ENCODE measurements around the gene OR2T8. TPM values are rescaled to one million over a fixed set of nuclear protein-coding genes. Genes with fewer than 3 reads are reported as not detected.

The OR2T8 gene, protein sequence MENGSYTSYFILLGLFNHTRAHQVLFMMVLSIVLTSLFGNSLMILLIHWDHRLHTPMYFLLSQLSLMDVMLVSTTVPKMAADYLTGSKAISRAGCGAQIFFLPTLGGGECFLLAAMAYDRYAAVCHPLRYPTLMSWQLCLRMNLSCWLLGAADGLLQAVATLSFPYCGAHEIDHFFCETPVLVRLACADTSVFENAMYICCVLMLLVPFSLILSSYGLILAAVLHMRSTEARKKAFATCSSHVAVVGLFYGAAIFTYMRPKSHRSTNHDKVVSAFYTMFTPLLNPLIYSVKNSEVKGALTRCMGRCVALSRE
- total RNA-seq: not detected

DNA sequence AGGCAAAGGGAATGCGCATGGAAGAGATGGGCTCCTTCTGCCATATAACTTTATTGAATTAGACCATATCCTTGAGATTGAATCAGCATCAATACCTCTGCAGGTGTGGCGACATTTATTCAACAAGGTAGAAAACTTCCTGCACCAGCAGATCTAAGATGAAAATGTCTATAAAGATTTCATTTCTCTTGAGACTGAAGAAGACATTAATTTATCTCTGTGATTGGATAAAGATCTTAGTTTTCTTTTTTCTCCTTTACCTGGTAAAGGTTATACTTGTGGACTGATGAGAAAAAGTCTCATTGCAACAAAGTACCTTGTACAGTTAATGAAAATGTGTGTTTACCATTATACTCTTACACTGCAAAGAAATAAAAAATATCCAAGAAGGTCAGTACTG lies at the start of gene OR2T8:
TSS of gene OR2T8 (plus strand) at position 301 of the 400 bp plus-strand sequence. CDS start 766 bp downstream, outside the sequence.
- ATAC-seq (no peak), DNase-seq (no peak)
- POLR2A ChIA-PET: no interaction called here
- H3K9me3 Mint-ChIP-seq (ENCODE audit: insufficient read depth): no peaks in the 10 kb centered on the region
- H3K36me3 Mint-ChIP-seq (ENCODE audit: low read depth): no peaks in the 10 kb centered on the region
- no peak within 1 kb of the TSS for H3K4me3 Mint-ChIP-seq
- CTCF ChIA-PET: no interaction called here
- H3K27me3 Mint-ChIP-seq (ENCODE audit: low read depth): no peaks in the 10 kb centered on the region
- no peak within 1 kb of the TSS for H3K27ac Mint-ChIP-seq
- H3K4me1 Mint-ChIP-seq (ENCODE audit: low read depth): no peaks in the 10 kb centered on the region

- H3K36me3 Mint-ChIP-seq (ENCODE audit: low read depth): no peaks in the 10 kb centered on the region
- H3K27ac Mint-ChIP-seq: no peak overlapping the region
- H3K27me3 Mint-ChIP-seq (ENCODE audit: low read depth): no peaks in the 10 kb centered on the region
- ChIA-PET CTCF (no interaction called here), POLR2A (no interaction called here)
- H3K4me1 Mint-ChIP-seq (ENCODE audit: low read depth): no peaks in the 10 kb centered on the region
- no peak for DNase-seq
- no peaks in the 10 kb centered on the region for H3K9me3 Mint-ChIP-seq (ENCODE audit: insufficient read depth)
- no peak for ATAC-seq
- H3K4me3 Mint-ChIP-seq: no peak overlapping the region
Measured at GRCh38 chr1:247883346-247883745, 36.7 kb upstream of the OR2T8 start.

DNA sequence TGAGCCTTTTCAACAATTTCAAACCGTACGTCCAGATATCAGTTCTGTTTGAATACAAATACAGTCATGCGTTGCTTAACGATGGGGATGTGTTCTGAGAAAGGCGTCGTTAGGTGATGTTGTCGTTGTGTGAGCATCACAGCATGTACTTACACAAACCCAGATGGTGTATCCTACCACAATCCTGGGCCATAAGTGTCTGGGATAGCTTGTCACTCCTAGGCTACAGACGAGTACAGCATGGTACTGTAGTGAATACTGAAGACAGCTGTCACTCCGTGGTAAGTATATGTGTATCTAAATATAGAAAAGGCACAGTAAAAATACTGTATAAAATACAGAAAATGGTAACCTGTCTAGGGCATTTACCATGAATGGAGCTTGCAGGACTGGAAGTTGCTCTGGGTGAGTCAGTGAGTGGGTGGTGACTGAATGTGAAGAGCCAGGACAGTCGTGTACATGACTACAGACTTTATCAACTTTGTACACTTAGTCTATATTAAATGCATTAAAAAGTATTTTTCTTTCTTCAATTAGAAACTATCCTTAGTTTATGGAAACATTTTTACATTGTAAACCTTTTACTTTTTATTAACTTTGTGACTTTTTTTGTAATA lies 35.1 kb upstream of the OR2T8 start:
- DNase-seq (no peak), ATAC-seq (no peak)
- ChIA-PET CTCF (no interaction called here), POLR2A (no interaction called here)
- H3K36me3 Mint-ChIP-seq (ENCODE audit: low read depth): no peaks in the 10 kb centered on the region
- no peaks in the 10 kb centered on the region for H3K27me3 Mint-ChIP-seq (ENCODE audit: low read depth)
- H3K4me1 Mint-ChIP-seq (ENCODE audit: low read depth): no peaks in the 10 kb centered on the region
- H3K27ac Mint-ChIP-seq: no peak overlapping the region
- H3K4me3 Mint-ChIP-seq: no peak overlapping the region
- H3K9me3 Mint-ChIP-seq (ENCODE audit: insufficient read depth): no peaks in the 10 kb centered on the region

DNA sequence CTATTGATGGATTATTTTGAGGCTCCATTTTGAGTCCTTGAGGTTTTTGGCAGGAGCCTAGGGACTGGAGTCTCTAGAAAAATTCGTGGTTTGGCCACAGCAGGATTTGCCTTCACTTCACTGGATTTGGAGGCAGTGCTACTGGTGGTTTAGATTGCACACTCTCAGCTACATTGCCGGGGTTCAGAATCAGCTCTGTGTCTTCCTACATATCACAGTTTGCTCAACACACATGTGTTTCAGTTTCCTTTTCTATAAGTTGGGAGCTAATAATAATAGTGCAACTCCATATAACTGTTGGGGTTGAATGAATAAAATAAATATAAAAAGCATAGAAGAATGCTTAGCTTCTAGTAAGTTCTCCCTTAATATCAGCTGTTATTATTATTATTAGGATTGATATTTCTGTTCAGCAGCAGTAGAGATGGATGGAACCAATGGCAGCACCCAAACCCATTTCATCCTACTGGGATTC lies 24.9 kb upstream of the OR2T8 start, which contains the start of gene OR2W3:
TSS of gene OR2W3 (plus strand) at position 425 of the 475 bp plus-strand sequence. CDS start at position 425, 0 bp downstream.
- no peak for DNase-seq
- Mint-ChIP-seq H3K36me3 (ENCODE audit: low read depth) (peaks cover 2% of the 10 kb centered on the region), H3K27me3 (ENCODE audit: low read depth) (no peaks in the 10 kb centered on the region), H3K4me1 (ENCODE audit: low read depth) (no peaks in the 10 kb centered on the region), H3K9me3 (ENCODE audit: insufficient read depth) (peaks cover 13% of the 10 kb centered on the region), H3K27ac (no peak within 1 kb of the TSS), H3K4me3 (no peak within 1 kb of the TSS)
- ChIA-PET CTCF (no interaction called here), POLR2A (no interaction called here)
- ATAC-seq: no peak

- H3K36me3 Mint-ChIP-seq (ENCODE audit: low read depth): peaks cover 2% of the 10 kb centered on the region
- peaks cover 13% of the 10 kb centered on the region for H3K9me3 Mint-ChIP-seq (ENCODE audit: insufficient read depth)
- ATAC-seq (no peak), DNase-seq (no peak)
- no peaks in the 10 kb centered on the region for H3K4me1 Mint-ChIP-seq (ENCODE audit: low read depth)
- no peak overlapping the region for H3K4me3 Mint-ChIP-seq
- POLR2A ChIA-PET: no interaction called here
- CTCF ChIA-PET: no interaction called here
- H3K27me3 Mint-ChIP-seq (ENCODE audit: low read depth): no peaks in the 10 kb centered on the region
- H3K27ac Mint-ChIP-seq: no peak overlapping the region
Measured at GRCh38 chr1:247895976-247896375, 24.1 kb upstream of the OR2T8 start.

DNA sequence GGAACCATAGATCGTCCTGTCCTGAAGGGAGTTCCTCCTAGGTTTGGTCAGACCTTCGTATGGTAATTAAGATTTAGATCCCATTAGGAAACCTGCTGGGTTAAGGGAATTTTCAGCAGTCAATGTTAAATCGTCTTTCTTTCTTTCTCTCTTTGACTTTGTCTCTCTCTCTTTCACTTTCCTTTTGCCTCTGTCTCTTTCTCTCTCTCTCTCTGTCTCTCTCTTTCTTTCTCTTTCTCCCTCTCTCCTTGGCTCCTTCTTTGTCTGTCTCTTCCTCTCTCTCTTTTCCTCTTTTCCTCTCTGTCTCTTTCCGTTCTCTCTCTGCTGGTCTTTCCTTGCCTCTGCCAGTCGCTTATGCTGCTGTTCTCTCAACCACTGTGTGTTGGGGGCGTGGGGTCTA lies 15.9 kb upstream of the OR2T8 start:
- POLR2A ChIA-PET: no interaction called here
- Mint-ChIP-seq H3K4me3 (no peak overlapping the region), H3K9me3 (ENCODE audit: insufficient read depth) (peaks cover 5% of the 10 kb centered on the region), H3K36me3 (ENCODE audit: low read depth) (peaks cover 5% of the 10 kb centered on the region), H3K27me3 (ENCODE audit: low read depth) (peaks cover 3% of the 10 kb centered on the region), H3K27ac (no peak overlapping the region), H3K4me1 (ENCODE audit: low read depth) (peaks cover 32% of the 10 kb centered on the region)
- CTCF ChIA-PET: no interaction called here
- ATAC-seq (no peak), DNase-seq (no peak)

DNA sequence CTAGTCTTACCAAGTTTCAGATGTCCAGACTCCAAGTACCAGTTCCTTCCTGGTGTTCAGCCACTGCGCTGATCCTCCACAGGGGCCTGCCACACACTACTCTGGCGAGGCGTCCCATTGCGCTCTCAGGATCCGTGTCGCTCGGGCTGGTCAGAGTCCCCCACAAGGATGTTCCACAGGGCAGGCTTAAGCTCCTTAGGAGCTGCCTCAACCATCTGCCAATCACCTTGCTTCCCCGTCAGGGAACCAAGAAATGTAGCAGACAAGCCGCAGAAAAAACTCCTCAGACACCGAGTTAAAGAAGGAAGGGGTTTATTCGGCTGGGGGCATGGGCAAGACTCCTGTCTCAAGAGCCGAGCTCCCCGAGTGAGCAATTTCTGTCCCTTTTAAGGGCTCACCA lies 14.9 kb upstream of the OR2T8 start:
- no peak overlapping the region for H3K4me3 Mint-ChIP-seq
- POLR2A ChIA-PET: no interaction called here
- CTCF ChIA-PET: no interaction called here
- H3K36me3 Mint-ChIP-seq (ENCODE audit: low read depth): peaks cover 5% of the 10 kb centered on the region
- ATAC-seq (no peak), DNase-seq (no peak)
- H3K4me1 Mint-ChIP-seq (ENCODE audit: low read depth): peaks cover 32% of the 10 kb centered on the region
- no peaks in the 10 kb centered on the region for H3K9me3 Mint-ChIP-seq (ENCODE audit: insufficient read depth)
- peaks cover 3% of the 10 kb centered on the region for H3K27me3 Mint-ChIP-seq (ENCODE audit: low read depth)
- H3K27ac Mint-ChIP-seq: no peak overlapping the region

DNA sequence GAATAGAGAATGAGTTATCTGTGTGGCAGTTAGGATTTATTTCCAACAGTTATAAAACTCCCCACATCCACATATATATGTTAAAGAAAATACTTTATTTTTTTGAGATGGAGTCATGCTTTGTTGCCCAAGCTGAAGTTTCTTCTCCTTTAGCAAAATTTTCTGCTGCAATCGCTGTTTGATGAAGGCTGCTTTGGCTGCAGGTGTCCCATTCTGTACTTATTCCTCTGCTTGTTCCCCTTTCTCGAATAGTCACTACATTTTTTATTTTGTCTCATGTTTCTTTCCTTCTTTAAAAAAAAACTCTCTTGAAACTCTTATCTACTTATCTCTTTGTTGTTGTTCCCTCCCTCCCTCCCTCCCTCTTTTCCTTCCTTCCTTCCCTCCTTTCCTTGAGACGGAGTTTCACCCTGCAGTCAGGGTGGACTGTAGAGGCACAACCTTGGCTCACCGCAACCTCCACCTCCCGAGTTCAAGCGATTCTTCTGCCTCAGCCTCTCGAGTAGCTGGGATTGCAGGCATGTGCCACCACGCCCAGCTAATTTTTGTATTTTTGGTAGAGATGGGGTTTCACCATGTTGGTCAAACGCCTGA lies 14.0 kb upstream of the OR2T8 start:
- ATAC-seq (peak; percentile 56), DNase-seq (no peak)
- POLR2A ChIA-PET: no interaction called here
- H3K9me3 Mint-ChIP-seq (ENCODE audit: insufficient read depth): no peaks in the 10 kb centered on the region
- peaks cover 5% of the 10 kb centered on the region for H3K36me3 Mint-ChIP-seq (ENCODE audit: low read depth)
- H3K4me1 Mint-ChIP-seq (ENCODE audit: low read depth): peaks cover 32% of the 10 kb centered on the region
- H3K27ac Mint-ChIP-seq: peak overlapping the region; percentile 79
- peaks cover 3% of the 10 kb centered on the region for H3K27me3 Mint-ChIP-seq (ENCODE audit: low read depth)
- CTCF ChIA-PET: no interaction called here
- H3K4me3 Mint-ChIP-seq: peak overlapping the region; percentile 72

DNA sequence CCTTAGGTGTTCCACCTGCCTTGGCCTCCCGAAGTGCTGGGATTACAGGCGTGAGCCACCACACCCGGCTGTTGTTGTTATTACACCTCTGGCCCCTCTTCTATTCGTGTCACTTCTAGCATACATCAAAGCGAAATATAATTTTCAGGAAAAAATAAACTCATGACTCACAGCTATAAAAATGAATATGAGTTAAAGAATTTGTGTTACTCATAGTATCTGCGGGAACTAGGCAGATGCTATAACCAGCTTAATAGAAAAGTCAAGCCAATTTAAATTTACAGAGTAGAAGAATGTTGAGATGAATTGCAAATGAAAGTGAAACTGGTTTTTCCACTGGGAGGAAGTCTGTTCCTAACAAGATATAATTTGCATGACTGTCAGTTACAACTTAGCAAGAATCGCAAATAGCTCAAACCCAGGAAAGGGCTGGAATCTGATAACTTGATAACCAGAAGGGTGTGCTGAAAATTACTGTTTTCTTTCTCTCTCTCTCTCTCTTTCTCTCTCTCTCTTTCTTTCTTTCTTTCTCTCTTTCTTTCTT lies 13.5 kb upstream of the OR2T8 start:
- Mint-ChIP-seq H3K36me3 (ENCODE audit: low read depth) (peaks cover 5% of the 10 kb centered on the region), H3K27ac (peak overlapping the region; percentile 79), H3K4me1 (ENCODE audit: low read depth) (peaks cover 32% of the 10 kb centered on the region), H3K9me3 (ENCODE audit: insufficient read depth) (no peaks in the 10 kb centered on the region), H3K27me3 (ENCODE audit: low read depth) (peaks cover 3% of the 10 kb centered on the region), H3K4me3 (peak overlapping the region; percentile 72)
- ATAC-seq (peak; percentile 78), DNase-seq (no peak)
- CTCF ChIA-PET: no interaction called here
- POLR2A ChIA-PET: no interaction called here

DNA sequence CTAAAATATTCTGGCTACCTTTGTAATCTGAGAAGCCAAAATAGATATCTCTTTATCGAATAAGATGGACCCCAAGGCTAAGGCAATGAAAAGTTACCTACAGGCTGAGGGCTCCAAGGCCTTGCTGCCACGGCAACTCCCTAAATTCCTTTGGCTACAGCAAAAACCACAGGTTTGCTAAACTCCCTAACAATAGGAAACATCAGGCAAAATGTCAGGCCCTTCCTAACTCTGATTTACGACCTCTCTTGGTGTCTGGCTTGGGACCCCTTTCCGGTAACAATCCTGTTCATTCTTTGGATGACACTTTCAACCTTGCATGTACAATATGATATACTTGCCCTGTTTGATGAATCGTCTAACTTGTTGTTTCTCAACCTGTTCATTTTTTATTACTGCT lies 11.3 kb upstream of the OR2T8 start:
- ChIA-PET POLR2A (no interaction called here), CTCF (no interaction called here)
- Mint-ChIP-seq H3K27me3 (ENCODE audit: low read depth) (peaks cover 3% of the 10 kb centered on the region), H3K4me3 (no peak overlapping the region), H3K27ac (no peak overlapping the region), H3K36me3 (ENCODE audit: low read depth) (peaks cover 5% of the 10 kb centered on the region), H3K4me1 (ENCODE audit: low read depth) (peaks cover 32% of the 10 kb centered on the region), H3K9me3 (ENCODE audit: insufficient read depth) (no peaks in the 10 kb centered on the region)
- ATAC-seq (no peak), DNase-seq (no peak)

- H3K4me1 Mint-ChIP-seq (ENCODE audit: low read depth): no peaks in the 10 kb centered on the region
- H3K27ac Mint-ChIP-seq: no peak overlapping the region
- H3K4me3 Mint-ChIP-seq: no peak overlapping the region
- ATAC-seq: no peak
- H3K36me3 Mint-ChIP-seq (ENCODE audit: low read depth): no peaks in the 10 kb centered on the region
- peaks cover 2% of the 10 kb centered on the region for H3K27me3 Mint-ChIP-seq (ENCODE audit: low read depth)
- no peaks in the 10 kb centered on the region for H3K9me3 Mint-ChIP-seq (ENCODE audit: insufficient read depth)
- no peak for DNase-seq
- ChIA-PET POLR2A (no interaction called here), CTCF (no interaction called here)
Measured at GRCh38 chr1:247913786-247914185, 6.3 kb upstream of the OR2T8 start.

- ChIA-PET CTCF (interaction anchor here (0.7 kb wide), 1 partner anchor 21 kb away, joined by 4 read pairs; no protein-coding TSS in a partner anchor), POLR2A (no interaction called here)
- Mint-ChIP-seq H3K9me3 (ENCODE audit: insufficient read depth) (no peaks in the 10 kb centered on the region), H3K4me3 (no peak overlapping the region), H3K4me1 (ENCODE audit: low read depth) (no peaks in the 10 kb centered on the region), H3K36me3 (ENCODE audit: low read depth) (no peaks in the 10 kb centered on the region), H3K27ac (no peak overlapping the region), H3K27me3 (ENCODE audit: low read depth) (peaks cover 2% of the 10 kb centered on the region)
- DNase-seq: no peak
- ATAC-seq: no peak
Measured at GRCh38 chr1:247914941-247915662, 5.0 kb upstream of the OR2T8 start.
